NCI-H2196 treated with DMSO at 0.1 percent for 48 hours (cell line): ENCODE measurements around the gene CDKN1A.
A peak's percentile ranks its signal among the peaks of the same experiment; 100 is the strongest.

Source experiments
- DNase-seq: peaks from one replicate; lab custom pipeline; 2025; ENCODE audit not compliant: unreplicated experiment; lab: John Stamatoyannopoulos, UW

Gene CDKN1A

DNA sequence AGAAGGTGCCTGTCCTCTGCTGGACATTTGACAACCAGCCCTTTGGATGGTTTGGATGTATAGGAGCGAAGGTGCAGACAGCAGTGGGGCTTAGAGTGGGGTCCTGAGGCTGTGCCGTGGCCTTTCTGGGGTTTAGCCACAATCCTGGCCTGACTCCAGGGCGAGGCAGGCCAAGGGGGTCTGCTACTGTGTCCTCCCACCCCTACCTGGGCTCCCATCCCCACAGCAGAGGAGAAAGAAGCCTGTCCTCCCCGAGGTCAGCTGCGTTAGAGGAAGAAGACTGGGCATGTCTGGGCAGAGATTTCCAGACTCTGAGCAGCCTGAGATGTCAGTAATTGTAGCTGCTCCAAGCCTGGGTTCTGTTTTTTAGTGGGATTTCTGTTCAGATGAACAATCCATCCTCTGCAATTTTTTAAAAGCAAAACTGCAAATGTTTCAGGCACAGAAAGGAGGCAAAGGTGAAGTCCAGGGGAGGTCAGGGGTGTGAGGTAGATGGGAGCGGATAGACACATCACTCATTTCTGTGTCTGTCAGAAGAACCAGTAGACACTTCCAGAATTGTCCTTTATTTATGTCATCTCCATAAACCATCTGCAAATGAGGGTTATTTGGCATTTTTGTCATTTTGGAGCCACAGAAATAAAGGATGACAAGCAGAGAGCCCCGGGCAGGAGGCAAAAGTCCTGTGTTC, 1.3 kb upstream of the CDKN1A start:
- DNase-seq: peak; percentile 35

- DNase-seq: no peak
These were observed 594 bp upstream of the CDKN1A start for GRCh38 chr6:36677753-36678487.

GRCh38 chr6:36679043-36679833, 724 bp downstream of the CDKN1A start:
- DNase-seq: peak; percentile 15

DNA sequence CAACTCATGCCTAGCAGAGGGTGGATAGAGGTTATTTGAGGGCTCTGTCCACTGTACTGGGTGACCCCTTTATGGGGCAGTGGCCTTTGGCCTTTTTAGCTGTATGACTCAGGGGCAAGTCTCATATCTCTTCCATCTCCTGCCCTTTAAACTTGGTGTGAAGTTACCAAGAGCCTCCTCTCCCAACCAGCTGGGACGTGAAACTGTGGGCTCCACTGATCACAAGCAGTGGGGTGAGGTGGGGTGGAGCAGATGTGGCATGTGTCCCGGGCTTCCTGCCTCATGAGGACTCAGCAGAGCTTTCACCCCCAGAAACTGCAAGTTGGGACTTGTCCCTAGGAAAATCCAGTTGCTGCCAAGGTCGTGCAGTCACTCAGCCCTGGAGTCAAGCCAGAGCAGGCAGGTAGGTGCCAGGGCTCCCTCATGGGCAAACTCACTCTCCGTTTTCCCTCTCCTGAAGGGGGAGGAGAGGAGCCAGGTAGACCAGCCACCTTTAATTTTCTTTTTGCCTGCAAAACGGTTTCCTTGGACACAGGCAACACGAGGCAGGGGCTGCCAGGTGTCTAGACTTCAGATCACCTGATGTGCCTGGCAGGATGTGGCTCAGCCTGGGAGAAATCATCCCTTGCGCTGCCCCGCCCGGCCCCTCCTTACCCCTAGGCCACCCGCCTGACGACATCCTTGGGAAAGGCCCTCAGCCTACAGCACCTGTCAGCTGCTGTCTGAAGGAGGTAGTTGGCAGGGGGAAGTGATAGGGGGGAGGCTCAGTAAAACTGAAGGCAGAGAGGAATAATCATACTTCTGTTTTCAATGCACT, 4.0 kb downstream of the CDKN1A start:
- peak; percentile 99 for DNase-seq

DNA sequence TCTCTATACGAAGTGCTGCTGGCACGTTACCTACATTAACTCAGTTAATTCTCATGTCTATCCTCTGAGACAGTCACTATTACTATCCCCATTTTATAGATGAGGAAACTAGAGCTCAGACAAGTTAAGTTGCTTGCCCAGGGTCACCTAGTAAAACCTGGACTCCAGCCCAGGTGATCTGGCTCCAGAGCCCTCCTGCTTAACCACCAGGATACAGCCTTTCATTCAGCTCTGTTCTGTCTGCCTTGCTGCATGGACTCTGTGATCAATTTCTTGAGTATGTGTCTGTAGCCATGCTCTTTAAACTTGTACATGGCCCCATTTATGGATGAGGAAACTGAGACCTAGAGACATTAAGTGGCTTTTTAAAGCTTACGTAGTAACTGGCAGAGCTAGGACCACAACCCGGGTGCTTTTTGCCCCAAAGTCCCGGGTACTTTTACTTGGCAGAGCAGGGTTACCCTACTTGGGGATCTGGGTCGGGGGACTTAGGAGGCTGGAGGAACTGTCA, 4.7 kb downstream of the CDKN1A start:
- peak; percentile 54 for DNase-seq

- DNase-seq: no peak
These were observed 5.3 kb downstream of the CDKN1A start for GRCh38 chr6:36683656-36684446.

GRCh38 chr6:36684447-36684812, 5.9 kb downstream of the CDKN1A start:
- DNase-seq: no peak

DNA sequence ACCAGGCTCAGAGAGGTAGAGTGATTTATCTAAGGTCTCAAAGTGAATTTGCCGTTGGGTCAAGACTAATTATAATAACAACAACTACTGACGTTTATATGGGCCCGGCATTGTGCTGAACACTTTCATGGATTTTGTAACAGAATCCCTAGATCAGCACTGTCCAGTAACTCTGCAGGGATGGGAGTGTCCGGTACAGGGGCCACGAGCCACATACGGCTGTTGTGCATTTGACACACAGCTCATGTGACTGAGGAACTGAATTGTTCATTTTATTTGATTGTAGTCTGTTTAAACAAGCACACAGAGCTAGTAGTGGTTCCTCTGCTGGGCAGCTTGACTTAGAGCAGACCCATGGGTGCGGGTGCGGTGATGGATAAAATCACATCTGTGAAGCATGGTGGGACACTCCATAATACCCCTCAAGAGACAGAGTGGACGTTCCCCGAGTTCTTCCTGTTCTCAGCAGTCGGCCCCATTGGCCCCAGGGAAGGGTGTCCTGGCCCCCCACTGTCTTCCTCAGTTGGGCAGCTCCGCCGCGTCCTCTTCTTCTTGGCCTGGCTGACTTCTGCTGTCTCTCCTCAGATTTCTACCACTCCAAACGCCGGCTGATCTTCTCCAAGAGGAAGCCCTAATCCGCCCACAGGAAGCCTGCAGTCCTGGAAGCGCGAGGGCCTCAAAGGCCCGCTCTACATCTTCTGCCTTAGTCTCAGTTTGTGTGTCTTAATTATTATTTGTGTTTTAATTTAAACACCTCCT, 6.8 kb downstream of the CDKN1A start:
- DNase-seq: no peak

GRCh38 chr6:36685926-36686667, 7.6 kb downstream of the CDKN1A start:
- no peak for DNase-seq

DNA sequence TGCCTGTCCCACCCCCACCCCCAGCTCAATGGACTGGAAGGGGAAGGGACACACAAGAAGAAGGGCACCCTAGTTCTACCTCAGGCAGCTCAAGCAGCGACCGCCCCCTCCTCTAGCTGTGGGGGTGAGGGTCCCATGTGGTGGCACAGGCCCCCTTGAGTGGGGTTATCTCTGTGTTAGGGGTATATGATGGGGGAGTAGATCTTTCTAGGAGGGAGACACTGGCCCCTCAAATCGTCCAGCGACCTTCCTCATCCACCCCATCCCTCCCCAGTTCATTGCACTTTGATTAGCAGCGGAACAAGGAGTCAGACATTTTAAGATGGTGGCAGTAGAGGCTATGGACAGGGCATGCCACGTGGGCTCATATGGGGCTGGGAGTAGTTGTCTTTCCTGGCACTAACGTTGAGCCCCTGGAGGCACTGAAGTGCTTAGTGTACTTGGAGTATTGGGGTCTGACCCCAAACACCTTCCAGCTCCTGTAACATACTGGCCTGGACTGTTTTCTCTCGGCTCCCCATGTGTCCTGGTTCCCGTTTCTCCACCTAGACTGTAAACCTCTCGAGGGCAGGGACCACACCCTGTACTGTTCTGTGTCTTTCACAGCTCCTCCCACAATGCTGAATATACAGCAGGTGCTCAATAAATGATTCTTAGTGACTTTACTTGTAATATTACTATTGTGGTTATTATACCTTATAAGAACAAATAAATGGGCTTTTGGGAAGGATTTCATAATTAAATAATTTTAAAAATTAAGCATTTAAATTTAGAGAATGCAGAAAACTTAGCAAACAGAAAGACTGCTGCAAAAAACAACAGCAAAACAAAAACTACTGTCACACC, 8.4 kb downstream of the CDKN1A start:
- no peak for DNase-seq

DNA sequence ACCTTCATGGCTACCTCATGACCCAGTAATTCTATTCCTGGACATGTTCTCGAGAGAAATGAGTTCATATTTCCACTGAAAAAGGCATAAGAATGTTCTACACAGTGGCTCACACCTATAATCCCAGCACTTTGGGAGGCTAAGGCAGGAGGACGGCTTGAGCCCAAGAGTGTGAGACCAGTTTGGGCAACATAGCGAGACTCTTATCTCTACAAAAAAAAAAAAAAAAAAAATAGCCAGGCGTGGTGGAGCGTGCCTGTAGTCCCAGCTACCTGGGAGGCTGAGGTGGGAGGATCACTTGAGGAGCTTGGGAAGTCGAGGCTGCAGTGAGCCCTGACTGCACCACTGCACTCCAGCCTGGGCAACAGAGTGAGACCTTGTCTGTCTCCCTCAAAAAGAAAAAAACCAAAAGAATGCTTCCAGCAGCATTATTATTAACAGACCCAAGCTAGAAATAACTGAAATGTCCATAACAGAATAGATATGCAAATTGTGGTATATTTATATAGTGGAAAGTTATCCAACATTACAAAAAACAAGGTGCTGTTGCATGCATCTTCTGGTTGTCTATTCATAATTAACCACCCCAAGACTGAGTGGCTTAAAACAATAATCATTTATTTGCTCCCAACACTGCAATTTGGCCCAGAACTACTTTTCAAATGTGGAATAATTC, 9.7 kb downstream of the CDKN1A start:
- no peak for DNase-seq

DNA sequence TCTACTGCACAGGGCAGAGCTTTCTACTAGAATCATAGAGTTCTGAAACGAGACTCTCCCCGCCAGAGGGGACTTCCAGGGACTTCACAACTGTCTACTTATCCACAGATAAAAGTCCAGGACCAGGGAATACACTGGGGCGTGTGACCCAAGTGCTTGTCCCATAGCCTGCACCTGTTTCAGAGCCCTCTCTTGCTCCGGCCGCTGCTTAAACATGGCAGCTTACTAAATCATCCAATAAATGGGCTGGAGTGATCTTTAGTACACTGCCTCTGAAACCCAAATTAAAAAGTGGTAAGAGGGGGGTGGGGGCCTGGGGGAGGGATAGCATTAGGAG, 10.2 kb downstream of the CDKN1A start:
- no peak for DNase-seq

- DNase-seq: no peak
These were observed 12.5 kb downstream of the CDKN1A start for GRCh38 chr6:36691011-36691410.

DNA sequence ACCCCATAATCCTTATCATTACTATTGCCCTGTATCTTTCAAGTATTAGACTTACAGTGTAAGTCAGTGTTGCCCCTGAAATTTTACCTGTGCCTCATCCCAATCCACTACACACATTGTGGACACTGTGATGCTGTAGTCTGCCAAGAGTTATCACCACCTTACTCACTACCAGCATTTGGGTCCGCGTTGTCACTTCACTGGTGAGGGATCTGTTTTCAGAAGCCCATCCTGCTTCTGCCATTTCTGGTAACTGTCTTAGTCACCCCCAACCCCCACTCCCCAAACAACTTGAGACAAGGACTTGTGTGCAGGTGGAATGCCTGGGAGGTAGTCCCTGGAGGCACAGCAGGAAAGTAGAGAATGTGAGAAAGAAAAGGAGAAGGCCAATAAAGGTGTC, 13.1 kb downstream of the CDKN1A start:
- no peak for DNase-seq

DNA sequence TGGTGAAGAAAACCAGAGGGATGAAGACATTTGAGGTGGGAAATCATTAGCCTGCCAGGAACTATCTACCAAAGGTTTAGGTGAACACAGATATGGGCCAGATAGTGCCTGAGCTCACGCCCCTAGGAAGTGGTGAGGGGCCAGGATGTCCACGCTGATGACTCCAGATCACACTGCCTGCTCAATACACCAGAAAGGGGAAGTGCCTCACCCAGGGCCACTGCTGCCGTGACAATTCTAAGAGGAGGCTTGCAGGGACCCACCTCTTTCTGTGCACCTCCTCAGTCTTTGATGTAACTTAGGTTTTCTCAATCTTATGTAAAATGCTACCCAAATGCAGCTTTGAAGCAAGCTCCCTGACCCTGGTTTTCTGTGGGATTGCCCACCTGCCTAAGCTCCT, 13.7 kb downstream of the CDKN1A start:
- no peak for DNase-seq

DNA sequence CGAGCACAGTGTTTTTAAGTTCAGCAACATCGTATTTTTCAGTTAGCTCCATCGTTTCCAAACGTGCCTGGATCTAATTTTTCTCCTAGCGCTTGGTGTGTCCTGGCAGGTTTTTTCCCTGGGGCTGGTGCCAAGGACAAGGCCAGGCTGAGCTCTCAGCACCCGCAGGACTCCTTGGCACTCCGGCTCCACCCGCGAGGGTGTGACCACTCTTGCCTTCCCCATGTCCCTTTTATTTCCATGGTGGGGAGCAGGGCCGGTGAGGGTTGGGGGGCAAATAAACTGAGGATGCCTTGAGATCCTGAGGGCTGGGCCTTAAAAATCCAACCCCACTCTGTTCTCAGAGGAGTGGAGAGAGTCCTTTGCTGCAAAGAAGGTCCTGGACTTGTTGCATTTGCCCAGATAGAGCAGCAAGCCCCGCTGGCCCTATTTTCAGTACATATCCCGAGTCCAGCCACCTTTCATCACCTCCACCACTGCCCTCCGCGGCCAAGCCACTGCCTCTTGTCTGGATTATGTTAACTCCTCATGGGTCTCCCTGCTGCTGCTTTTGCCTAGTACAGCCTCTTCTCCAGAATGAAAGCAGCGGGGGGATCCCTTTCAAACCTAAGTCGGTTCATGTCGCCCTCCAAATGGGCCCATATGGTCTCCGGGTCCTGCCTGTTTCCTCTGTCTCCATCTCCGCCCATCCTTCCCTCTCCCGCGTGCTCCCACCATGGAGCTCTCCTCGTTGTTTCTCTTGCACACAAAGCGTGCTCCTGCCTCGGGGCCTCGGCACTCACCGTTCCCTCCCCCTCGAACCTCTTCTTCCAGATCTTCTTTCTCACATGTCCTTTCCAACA, 14.6 kb downstream of the CDKN1A start:
- no peak for DNase-seq
